Activated CD4-positive, alpha-beta T cell treated with anti-CD3 and anti-CD28 coated beads for 1 hour (primary cell): ENCODE results near the gene GRAMD4.

Experiments
- DNase-seq: peaks from one replicate; pipeline ENCODE4 v3.0.0-alpha.2; 2020

The GRAMD4 gene

DNA sequence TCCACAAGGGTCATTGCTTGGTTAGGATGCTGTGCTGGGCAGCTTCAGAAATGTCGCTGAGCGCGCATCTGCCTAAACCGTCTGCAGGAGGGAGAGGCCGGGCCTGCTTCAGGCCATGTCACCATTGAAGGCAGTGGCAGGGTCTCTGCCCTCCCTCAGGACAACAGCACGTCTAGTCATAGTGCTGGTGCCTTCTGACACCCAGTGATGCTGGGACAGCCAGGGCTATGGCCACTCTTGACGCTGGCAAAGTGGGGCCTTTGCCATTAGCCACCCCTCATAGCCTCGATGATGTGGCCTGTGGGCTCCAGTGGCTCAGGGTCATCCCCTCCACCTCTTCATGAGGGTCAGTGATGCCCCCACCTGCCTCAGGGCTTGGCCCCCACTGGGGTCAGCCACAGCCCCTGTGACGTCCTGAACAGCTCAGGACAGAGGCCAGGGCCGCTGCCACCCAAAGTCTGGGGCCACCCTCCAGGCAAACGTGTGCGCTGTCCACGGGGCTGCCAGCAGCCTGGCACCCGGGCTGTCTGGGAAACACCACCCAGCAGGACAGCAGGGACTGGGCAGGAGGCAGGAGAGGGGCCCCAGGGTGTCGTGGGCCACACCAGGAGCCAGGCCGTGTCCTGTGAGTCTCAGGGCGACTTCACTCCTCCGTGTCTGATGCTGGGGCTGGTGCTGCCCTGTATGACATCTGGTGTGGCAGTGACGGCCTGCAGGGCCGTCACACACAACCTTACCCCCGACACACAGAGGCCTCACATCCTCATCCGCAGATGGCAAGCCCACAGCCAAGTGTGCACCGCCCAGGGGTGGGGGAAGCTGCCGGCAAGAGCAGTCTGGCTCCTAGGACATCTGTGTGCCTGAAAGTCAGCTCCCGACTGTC, 75.4 kb downstream of the GRAMD4 start:
- no peak for DNase-seq

DNA sequence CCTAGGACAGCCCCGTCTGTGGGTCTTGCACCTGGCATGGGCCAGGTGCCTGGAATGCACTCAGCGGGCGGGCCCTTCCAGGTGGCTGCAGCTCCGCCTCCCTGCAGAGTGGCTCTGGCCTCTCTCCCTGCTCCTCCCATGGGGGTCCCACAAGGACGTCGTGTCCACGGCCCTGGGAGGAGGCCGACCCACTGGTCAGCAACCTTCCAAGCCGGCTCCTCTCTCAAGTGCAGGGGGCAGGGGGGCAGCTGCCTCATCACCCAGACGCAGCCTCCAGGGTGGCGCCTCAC, 76.0 kb downstream of the GRAMD4 start:
- DNase-seq: no peak

DNA sequence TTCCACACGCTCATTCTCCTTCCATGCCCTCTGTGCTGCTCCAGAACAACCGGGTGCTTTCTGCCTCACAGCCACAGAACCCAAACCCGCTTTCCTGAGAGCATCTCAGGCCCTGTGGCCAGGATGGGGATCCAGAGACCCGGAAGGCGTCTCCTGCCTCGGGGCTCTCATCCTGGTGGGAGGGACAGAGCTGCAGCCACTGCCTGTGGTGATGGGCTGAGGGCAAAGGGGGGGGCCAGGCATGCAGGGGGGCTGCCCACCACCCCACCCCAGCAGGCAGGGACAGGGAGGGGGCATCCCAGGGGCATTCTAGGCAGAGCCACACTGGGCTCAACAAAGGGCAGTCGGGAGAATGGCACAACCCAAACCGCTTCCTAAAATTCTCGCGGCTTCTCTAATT, 76.4 kb downstream of the GRAMD4 start:
- DNase-seq: no peak

DNA sequence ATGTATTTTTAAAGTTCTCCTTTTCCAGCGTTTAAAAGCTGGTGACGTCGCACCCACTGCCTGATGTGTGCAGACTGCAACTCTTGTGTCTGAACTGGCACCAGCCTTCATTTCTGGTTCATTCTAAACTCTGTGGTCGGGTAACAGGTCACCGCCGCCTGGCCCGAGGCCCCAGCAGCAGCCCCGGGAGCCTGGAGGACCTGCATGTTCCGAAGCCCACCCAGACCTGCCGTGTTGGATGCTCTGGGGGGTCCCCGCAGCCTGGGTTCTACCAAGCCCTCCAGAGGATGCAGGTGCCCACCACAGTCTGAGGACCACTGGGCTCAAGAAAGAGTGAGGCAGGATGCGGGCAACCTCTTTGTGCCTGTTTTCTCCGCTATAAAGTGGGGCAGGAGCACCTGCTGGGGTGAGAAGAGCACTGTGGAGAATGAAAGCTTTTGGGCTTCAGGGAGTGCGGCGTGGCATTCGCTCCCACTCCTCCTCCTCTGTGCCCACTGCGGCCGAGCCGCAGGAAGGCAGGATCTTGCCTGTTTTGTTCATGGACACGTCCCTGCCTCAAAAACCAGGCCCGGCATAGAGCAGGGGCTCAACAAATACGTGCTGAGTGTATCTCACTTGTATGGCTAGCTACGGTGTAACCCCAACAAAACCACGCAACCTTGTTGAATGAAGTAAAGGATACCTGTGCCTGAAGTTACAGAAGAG, 77.8 kb downstream of the GRAMD4 start:
- no peak for DNase-seq

DNA sequence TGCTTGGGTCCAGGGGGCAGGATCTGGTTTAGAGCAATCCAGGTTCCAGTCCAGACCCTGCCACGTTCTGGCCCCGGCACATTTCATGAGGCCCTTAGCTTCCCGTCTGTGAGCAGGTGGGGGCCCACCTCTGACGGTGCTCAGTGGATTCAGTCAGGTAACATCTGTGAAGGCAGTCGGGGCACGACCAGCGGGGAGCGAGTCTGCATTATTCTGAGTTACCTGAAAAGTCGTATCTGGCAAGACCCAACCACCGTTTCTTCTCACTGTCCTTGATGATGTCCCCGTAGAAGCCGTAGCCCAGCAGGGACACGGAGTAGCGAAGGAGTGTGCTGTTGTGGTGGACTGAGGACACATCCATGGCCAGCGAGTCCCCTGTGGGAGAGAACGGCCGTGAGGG, 78.9 kb downstream of the GRAMD4 start:
- DNase-seq: no peak

DNA sequence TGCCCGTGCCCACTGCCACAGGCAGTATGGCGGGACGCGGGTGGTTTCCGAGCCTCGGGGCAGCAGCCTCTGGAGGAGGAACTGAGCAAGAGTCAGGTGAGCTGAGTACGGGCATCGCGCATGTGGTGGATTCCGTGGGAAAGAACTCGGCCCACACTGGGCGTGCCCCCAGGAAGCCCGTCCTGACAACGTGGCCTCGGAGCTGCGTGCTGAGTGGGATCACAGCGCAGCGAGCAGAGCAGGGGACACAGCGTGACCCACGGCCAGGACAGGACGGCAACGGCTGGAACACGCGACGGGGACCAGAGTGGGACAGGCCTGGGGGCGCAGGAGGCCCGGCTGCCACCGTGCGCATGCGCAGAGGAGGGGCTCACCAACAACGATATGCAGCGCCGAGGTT, 81.1 kb downstream of the GRAMD4 start:
- DNase-seq: no peak

DNA sequence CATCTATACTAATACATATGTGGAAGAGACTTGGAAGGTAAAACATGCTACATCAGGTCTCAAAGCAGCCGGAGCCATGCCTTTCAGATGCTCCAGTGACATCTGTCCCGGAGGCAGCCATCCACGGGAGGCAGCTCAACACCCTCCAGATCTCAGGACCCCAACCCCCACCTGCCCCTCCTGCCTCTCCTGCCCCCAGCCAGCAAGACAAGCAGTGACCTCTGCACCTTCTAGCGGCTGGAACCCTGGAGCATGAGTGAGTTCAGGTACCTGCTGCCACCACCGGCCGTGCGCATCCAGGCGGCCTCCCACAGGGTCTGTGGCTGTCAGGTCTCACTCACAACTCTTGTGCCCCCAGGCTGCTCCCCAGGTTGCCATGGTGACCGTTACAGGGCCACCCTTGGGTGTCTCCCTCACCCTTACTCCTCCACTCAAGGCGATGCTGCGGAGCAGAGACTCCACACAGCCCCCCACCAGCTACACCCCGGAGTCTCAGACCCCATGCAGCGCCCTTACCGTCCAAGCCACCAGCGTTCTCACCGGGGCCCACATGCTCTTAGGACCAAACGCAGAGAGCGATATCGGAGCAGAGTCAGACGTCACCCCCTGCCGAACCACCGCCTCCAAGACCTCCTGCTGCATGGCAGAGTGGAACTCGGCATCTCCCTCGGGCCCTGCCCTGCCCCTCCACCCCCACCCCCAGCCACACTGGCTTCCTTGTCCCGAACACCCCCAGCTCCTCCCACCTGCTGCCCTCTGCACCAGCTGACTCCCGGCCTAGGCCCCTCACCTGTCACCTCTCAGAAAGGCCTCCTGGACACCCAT, 83.2 kb downstream of the GRAMD4 start:
- no peak for DNase-seq

DNA sequence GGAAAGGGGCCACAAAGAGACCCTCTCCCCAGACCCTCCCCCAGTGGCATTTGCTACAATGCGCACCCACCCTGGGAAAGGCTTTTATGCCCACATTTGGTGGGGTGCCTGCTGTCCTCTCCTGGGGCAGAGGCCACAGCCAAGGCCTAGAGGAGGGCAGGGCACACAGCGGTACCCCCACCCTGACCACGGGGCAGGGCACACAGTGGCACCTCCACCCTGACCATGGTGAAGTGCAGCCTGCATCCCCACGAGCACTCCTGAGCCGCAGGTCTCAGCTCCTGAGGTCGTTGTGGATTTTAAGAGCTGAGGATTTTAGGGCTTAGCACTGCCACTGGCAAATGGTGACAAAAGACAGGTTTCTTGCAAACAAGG, 83.8 kb downstream of the GRAMD4 start:
- DNase-seq: no peak

DNA sequence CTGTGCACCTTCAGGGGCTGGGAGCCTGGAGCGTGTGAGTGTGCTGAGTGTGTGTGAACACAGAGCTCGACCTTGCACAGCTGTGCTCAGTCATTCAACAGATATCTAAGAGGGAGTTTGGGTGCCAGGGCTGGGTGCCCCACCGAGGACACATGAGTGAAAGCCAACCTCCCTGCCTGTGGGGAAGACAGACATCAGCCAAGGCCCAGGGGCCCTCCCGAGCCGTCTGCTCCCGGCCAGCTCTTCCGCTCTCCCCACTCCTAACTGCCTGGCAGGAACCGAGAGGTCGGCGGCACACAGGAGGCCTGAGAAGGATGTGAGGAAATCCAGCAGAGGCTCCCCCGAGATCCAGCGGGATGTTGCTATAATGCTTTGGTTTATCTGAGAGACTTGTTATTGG, 85.9 kb downstream of the GRAMD4 start:
- DNase-seq: no peak

DNA sequence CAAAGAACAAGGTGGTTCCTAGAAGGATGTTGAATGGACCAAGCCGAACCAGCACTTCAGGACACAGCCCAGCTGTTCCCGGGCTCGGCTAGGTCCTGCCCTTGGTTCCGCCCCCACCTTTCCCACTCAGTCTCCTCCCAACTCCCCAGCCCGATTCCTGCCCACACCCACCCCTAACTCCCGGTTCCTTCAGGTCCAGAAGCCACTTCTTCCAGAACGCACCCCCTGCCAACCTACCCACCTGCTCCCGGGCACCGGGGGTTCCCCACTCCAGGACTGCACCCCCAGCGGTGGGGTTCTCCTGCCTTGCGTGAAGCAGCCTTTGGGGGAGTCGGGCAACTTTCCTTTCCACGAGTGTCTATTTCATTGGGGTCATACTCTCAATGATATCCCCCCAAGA, 87.1 kb downstream of the GRAMD4 start:
- DNase-seq: no peak

DNA sequence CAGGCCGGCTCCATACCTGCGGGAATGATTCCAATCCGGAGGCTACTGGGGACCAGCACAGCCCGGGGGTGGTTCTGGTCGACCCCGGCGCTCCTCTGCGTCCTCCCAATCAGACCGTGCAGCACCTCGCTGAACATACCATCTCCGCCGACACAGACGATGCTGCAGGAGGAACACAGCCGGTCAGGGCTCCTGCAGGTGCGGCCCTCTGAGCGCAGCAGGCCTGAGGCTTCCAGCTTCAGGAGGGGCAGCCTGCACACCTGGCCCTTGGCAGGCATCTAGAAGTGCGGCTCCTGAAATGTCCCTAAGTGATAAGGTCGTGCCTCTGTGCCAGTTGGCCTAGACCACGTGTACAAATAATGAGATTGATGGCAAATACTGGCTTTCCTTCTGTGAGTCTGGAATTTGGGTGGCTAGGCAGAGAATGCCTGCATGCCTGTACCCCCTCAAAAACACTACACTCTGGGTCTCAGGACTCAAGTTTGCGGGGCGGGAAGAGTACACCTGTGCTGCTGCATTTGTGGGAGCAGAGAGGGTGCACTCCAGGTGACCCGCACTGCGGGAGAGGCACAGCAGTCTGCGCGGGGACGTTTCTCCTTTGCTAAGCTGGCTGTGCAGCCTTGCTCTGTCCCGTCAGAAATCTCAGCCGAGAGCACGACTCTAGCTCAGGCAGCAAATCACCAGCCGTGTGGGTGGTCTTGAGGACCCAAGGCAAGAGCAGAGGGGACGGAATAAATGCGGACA, 87.8 kb downstream of the GRAMD4 start:
- DNase-seq: no peak

DNA sequence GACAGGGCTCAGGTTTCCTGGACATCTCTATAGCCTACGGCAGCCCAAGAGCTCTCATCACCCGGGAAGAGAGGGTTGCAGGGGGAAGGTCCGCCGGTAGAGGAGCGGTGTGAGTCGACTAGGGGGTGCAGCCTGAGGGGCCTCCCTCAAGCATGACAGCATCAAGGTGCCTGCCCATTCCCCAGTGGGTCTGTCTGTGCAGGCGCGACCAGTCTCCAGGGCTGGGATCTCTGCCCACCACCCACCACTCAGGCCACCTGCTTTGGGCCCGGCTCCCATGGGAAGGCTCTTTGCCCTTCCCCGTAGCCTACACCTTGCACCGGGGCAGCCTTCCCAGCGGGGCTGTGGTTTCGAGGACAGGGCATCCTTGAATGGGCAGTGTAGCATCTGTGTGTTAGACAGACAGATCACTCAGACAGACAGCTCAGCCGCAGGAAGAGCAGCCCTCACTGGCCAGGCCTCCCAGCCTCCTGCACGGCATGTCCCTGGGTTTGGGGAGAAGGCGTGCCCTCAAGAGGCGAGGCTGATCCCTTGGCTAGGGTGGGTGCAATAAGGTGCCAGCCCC, 88.7 kb downstream of the GRAMD4 start:
- no peak for DNase-seq

DNA sequence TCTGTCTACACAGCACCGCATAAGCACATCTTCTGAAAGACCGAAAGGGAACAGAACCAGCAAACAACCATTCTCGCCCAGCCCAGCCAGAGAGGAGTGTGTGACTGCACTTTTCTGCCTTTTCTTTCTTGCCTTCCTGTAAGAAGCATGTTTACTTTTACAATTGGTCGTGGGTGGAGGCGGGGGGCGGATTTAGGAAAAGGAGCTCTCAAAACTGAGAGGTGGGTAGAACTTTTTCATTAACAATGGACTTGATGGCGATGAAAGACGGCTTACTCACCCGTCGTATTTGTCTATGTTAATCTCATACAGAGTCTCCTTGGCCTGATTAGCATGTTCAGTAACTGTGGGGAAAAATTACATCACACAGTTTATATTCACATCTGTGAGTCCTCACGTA, 90.6 kb downstream of the GRAMD4 start:
- no peak for DNase-seq

DNA sequence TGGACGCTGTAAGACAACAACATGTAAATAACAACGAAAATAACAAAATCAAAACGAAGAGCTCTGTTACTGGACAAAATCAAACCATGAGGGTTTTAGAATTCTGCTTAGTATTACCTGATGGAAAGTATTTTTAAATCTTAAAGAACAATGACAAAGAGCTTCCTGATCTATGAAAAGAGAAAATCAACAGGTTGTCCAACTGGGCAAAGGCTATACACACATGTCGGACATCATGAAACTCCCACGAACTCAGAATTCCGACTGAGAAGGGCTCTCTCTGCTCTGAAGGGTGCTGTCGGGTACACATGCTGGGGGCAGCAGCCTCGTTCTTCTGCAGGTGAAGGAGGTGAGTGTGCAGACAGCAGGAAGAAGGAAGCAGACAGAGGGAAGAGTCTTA, 92.1 kb downstream of the GRAMD4 start:
- DNase-seq: no peak

DNA sequence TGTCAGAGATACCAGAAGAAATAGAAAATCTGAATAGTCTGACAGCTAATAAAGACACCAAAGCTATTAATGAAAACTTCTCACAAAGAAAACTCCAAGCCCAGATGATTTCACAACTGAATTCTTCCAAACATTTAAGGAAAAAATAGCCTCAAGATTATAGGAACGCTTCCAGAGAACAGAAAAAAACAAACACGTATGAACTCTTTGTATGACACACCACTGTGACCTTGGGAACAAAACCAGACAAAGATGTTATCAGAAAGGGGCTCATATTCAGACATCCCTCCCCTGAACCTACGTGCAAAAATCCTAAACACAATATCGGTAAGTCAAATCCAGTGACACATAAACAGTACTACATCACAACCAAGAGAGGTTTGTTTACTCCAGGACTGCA, 94.4 kb downstream of the GRAMD4 start:
- no peak for DNase-seq

DNA sequence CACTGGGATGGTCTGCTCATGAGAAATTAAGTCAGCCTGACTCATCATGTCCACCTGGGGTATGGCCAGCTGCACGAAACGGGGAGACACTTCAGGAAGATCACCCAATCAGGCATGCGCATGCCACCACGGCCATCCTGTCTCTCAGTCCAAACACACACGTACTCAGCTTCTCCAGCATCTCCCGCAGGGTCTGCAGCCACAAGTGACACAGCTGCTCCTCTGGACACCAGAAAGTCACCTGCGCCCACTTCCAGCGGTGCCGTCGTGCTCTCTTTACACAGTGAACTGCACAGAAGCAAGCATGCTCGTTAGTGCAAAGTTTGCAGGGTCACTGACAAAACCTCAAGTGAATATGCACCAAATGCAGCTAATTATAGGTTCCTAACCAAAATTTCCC, 99.7 kb downstream of the GRAMD4 start:
- DNase-seq: no peak

DNA sequence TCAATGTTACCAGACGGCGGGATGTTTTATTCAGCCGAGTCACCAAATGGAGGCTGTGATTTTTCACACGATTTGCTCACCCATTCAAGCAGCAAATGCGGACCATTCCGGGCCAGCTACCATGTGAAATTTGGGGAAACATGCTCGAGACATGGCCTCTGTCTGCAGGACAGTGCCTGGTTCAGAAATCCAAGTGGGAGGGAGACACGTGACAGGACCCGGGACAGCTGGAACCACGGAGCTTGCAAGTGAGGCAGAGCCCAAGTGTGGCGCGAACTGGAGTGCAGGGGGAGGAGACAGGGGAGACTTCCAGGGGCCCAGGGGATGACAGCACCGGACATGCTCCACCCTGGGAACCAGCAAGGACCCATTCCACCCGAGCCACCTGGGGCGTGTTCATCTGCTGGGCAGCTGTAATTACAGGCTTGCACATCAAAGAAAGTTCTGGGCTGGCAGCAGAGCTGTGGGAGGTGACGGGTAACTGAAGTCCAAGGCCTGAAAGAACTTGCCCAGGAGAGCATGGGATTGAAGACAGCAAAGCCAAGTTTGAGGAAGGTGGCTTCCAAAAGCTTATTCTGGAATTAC, 101.4 kb downstream of the GRAMD4 start:
- DNase-seq: no peak

DNA sequence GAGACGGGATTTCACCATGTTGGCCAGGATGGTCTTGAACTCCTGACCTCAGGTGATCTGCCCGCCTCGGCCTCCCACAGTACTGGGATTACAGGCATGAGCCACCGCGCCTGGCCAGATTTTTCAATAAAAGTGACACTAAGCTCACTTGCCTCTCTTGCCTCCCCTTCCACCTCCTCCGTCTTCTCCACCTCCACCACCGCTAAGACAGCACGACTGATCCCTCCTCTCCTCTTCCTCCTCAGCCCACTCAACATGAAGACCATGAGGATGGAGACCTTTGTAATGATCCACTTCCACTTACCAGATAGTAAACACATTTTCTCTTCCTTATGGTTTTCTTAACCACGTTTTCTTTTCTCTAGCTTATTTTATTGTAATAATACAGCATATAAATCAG, 103.7 kb downstream of the GRAMD4 start:
- DNase-seq: no peak

DNA sequence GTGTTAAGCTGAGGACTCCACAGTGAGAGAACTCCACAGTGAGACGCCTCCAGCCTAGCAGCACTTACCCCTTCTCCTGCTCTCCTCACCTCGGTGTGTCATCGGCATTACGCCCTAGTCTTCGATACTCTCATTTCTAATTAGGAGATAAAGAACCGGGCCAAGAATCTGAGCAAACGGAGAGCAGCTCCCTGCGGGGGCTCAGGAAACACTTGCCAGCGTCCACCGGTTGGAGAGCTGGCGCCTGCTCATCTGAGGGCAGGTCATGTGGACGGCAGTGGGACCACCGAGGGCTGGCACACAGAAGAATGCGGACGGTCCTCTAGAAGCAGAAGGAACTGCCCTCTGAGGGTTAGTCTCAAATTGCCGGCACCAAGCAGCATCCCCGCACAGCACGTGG, 104.9 kb downstream of the GRAMD4 start:
- no peak for DNase-seq

DNA sequence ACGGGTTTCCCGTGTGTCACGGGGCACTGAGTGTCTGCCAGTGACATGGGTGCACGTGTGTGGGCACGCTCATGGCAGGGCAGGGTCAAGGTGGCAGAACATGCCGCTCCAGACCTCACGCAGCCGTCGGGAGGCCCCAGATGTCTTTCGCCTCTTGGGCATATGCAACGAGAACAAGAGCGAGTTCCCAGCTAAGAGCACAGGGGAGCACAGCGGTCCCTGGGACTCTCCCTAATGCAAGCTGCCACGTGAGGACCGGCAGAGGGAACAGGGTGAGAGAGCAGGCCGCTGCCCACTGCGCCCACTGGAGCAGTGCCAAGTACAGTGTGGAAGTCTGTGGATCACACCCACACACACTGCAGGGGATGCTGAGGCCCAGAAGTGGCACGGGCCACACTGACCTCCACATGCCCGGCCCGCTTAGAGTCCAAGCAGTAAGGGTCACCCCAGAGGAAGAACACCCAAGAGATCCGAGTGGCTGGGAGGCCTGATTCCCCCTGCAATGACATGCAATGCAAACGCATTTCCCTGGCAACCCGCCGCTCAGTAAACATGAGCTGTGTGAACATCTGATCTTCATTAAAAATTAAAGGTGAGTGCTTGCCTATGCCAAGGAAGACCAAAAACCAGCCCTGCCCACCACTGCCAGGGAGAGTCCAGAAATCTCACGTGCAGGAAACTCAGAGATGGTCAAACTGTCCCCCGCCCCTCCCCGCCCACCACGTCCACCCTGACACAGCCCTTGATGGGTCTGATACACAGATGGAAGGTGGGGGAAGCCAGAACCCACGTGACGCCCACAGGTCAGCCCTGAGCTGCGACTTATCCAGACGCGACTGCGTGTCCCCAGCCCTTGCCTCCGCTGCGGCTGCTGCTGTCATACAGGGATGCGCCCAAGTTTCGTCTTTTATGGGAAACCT, 106.1 kb downstream of the GRAMD4 start:
- DNase-seq: no peak

DNA sequence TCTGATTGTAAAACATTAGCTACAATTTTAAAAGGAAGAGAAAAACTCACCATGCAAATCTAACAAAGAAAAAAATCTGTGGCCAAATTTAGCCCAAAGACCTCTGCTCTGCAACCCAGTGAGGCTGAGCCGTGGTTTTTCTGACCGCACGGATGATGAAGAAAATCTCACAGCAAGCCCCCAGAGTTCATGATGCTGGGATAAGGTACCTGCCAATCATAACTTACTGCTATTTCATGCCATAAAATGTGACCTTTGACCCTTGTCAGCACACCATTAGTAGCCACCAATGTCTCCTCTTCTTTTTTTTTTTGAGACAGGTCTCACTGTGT, 106.8 kb downstream of the GRAMD4 start:
- no peak for DNase-seq
